K562 (cell line): Measurements from ENCODE around the gene LYPD3. TPM values are rescaled to one million over a fixed set of nuclear protein-coding genes. Genes with fewer than 3 reads are reported as not detected.

ENCODE experiments used
- ATAC-seq: fragments of 200-7000 bp; cut with Tn5 transposase; 3 replicates; pipeline ENCODE4 v1.9.1; 2020; ENCODE audit warnings: moderate library complexity
- BruUV-seq: library from RNA; stranded (reverse); fragments of 400-500 nt; replicated peaks from 2 replicates; lab custom pipeline; 2021; lab: Mats Ljungman, UMichigan
- CTCF ChIA-PET: fragments of 300-600 bp; formaldehyde crosslinking; extraction: SDS; loops from one replicate; lab custom pipeline; 2021; ENCODE audit warnings: low intra/inter-chr PET ratio; lab: Yijun Ruan, JAX
- POLR2A ChIA-PET: fragments of 300-600, 350-650 bp; sonication (Branson Sonifier 250); formaldehyde crosslinking; extraction: SDS; loops from one replicate; lab custom pipeline; 2021; ENCODE audit warnings: antibody characterized with exemption, inconsistent platforms; lab: Yijun Ruan, JAX
- DNase-seq, 4 experiments: peaks; one replicate each; pipeline versions ENCODE4 v3.0.0 to v3.0.0-alpha.2; 2011 to 2018; ENCODE audit warnings: low spot score in 3 of 4, mixed read lengths in 3 of 4; ENCODE audit errors: extremely low read depth in 1 of 4
- FAIRE-seq: peaks from 2 replicates; lab custom pipeline; 2011; peaks lifted over from hg19 to GRCh38; lab: Jason Lieb, UNC
- H2AFZ ChIP-seq: 2 replicates; pipeline ENCODE4 v1.6.0; 2011; ENCODE audit warnings: low read depth, low read length, control low read depth, inconsistent platforms
- H3K27ac ChIP-seq: fragments of 200-600 bp; 3 replicates; pipeline ENCODE4 v1.8.0; 2011; ENCODE audit warnings: low read depth, mild to moderate bottlenecking, control low read depth, inconsistent platforms, low read length, moderate library complexity, mixed read lengths; ENCODE audit errors: extremely low read depth
- H3K27me3 ChIP-seq, 2 experiments: fragments of 300-600 bp in 1 of 2; 2 replicates in 1 of 2; 3 replicates in 1 of 2; pipeline versions ENCODE4 v1.6.0 to v1.8.0; 2011; ENCODE audit warnings: inconsistent platforms in 2 of 2, low read length in 2 of 2, mild to moderate bottlenecking in 1 of 2, mixed read lengths in 1 of 2, moderate library complexity in 1 of 2; ENCODE audit not compliant: control insufficient read depth in 2 of 2, insufficient read depth in 2 of 2
- H3K36me3 ChIP-seq: fragments of 300-600 bp; 3 replicates; pipeline ENCODE4 v1.8.0; 2011; ENCODE audit warnings: mild to moderate bottlenecking, low read length, inconsistent platforms; ENCODE audit not compliant: control insufficient read depth, insufficient read depth
- H3K4me1 ChIP-seq, 2 experiments: fragments of 200-600 bp in 1 of 2; replicated peaks in 1 of 2; 2 replicates in 1 of 2; 3 replicates in 1 of 2; pipeline versions ENCODE4 v1.5.1 to v1.8.0; 2011; ENCODE audit warnings: inconsistent platforms in 2 of 2, low read length in 2 of 2, mild to moderate bottlenecking in 1 of 2, mixed read lengths in 1 of 2, moderate library complexity in 1 of 2; ENCODE audit not compliant: control insufficient read depth in 2 of 2, insufficient read depth in 2 of 2
- H3K4me2 ChIP-seq: 2 replicates; pipeline ENCODE4 v1.6.1; 2011; ENCODE audit warnings: low read length, control low read depth, inconsistent platforms, mixed read lengths; ENCODE audit not compliant: insufficient read depth
- H3K4me3 ChIP-seq: fragments of 200-600 bp; sonication (generic), shearing (Covaris generic); 2 replicates; pipeline ENCODE4 v1.5.1; 2016; ENCODE audit warnings: control low read depth, inconsistent platforms
- H3K79me2 ChIP-seq: fragments of 200-600 bp; 3 replicates; pipeline ENCODE4 v1.8.0; 2011; ENCODE audit warnings: low read length, inconsistent platforms; ENCODE audit not compliant: control insufficient read depth, insufficient read depth
- H3K9ac ChIP-seq, 2 experiments: 2 replicates each; pipeline versions ENCODE4 v1.6.0 to v1.6.1; 2011; ENCODE audit warnings: low read depth in 2 of 2, low read length in 2 of 2, control low read depth in 1 of 2, inconsistent platforms in 1 of 2, mild to moderate bottlenecking in 1 of 2, mixed read lengths in 1 of 2; ENCODE audit not compliant: insufficient read depth in 1 of 2
- H3K9me1 ChIP-seq: one replicate; pipeline ENCODE4 v1.6.0; 2011; ENCODE audit warnings: inconsistent platforms, mild to moderate bottlenecking, low read length, moderate library complexity; ENCODE audit not compliant: control insufficient read depth, insufficient read depth
- H3K9me3 ChIP-seq: replicated peaks from 2 replicates; pipeline ENCODE4 v1.5.1; 2011; ENCODE audit warnings: low read depth, low read length, inconsistent platforms; ENCODE audit not compliant: control insufficient read depth, insufficient read depth
- H4K20me1 ChIP-seq: replicated peaks from 2 replicates; pipeline ENCODE4 v1.6.1; 2011; ENCODE audit warnings: low read length, inconsistent platforms, mixed read lengths; ENCODE audit not compliant: control insufficient read depth, insufficient read depth
- DMBX1 ChIP-seq: fragments of 250-450 bp; sonication (Bioruptor Pico); IDR thresholded peaks from 2 replicates; pipeline ENCODE4 v1.8.0; 2022; ENCODE audit warnings: inconsistent platforms, mild to moderate bottlenecking, moderate library complexity, borderline replicate concordance
- E4F1 ChIP-seq: fragments of 250-450 bp; sonication (Bioruptor Pico); IDR thresholded peaks from 2 replicates; pipeline ENCODE4 v1.5.0; 2021; ENCODE audit warnings: mild to moderate bottlenecking, borderline replicate concordance
- IRF1 ChIP-seq: sonication (generic); formaldehyde crosslinking; IDR thresholded peaks from 2 replicates; pipeline ENCODE4 v1.8.0; 2022; ENCODE audit warnings: missing genetic modification reagents, mild to moderate bottlenecking, borderline replicate concordance
- MCM2 ChIP-seq: fragments of 450-650 bp; IDR thresholded peaks from 2 replicates; pipeline ENCODE4 v1.6.1; 2017; ENCODE audit warnings: low read depth, mild to moderate bottlenecking
- NFIX ChIP-seq: fragments of 250-450 bp; sonication (Bioruptor Pico); IDR thresholded peaks from 2 replicates; pipeline ENCODE4 v1.4.0; 2020; ENCODE audit warnings: low read depth, mild to moderate bottlenecking, moderate library complexity
- POLR2B ChIP-seq: fragments of 450-650 bp; IDR thresholded peaks from 2 replicates; pipeline ENCODE4 v1.6.1; 2018; ENCODE audit warnings: low read depth; ENCODE audit not compliant: partially characterized antibody
- RBM17 ChIP-seq: fragments of 200-400 bp; formaldehyde crosslinking; IDR thresholded peaks from 2 replicates; pipeline ENCODE4 v1.6.1; 2017; ENCODE audit warnings: low read depth, mild to moderate bottlenecking, low read length, borderline replicate concordance
- RNF219 ChIP-seq: fragments of 250-450 bp; sonication (Bioruptor Pico); IDR thresholded peaks from 2 replicates; pipeline ENCODE4 v1.5.0; 2022; ENCODE audit warnings: mild to moderate bottlenecking
- TAF1 ChIP-seq: IDR thresholded peaks from 2 replicates; pipeline ENCODE4 v1.6.1; 2011; ENCODE audit warnings: mild to moderate bottlenecking, low read length, moderate library complexity; ENCODE audit not compliant: insufficient read depth, control insufficient read depth, severe bottlenecking; ENCODE audit errors: extremely low read depth
- XRCC5 ChIP-seq: fragments of 200-400 bp; formaldehyde crosslinking; IDR thresholded peaks from 2 replicates; pipeline ENCODE4 v1.6.1; 2017; ENCODE audit warnings: low read depth, mild to moderate bottlenecking, low read length
- YBX1 ChIP-seq: fragments of 450-650 bp; IDR thresholded peaks from 2 replicates; pipeline ENCODE4 v1.7.1; 2016; ENCODE audit warnings: mild to moderate bottlenecking
- ZNF263 ChIP-seq: sonication (generic); formaldehyde crosslinking; IDR thresholded peaks from 2 replicates; pipeline ENCODE4 v1.8.0; 2022; ENCODE audit warnings: mild to moderate bottlenecking, missing genetic modification reagents, borderline replicate concordance
- ZNF277 ChIP-seq: fragments of 250-450 bp; sonication (Bioruptor Pico); IDR thresholded peaks from 2 replicates; pipeline ENCODE4 v1.8.0; 2022; ENCODE audit warnings: inconsistent platforms, mild to moderate bottlenecking, moderate library complexity, borderline replicate concordance
- ZNF707 ChIP-seq: fragments of 250-450 bp; sonication (Bioruptor Pico); conservative IDR thresholded peaks from 2 replicates; pipeline ENCODE4 v1.8.0; 2022; ENCODE audit warnings: inconsistent platforms, mild to moderate bottlenecking, moderate library complexity
- WGBS: fragments of 100-300 bp; shearing (Covaris generic); methylation state at CpG from one replicate; pipeline ENCODE4 v1.1.6; 2016; ENCODE audit warnings: low coverage, mixed read lengths; ENCODE audit not compliant: insufficient coverage; ENCODE audit errors: missing lambda C conversion rate; 5-methylcytosine and 5-hydroxymethylcytosine counted together
- in situ Hi-C: fragments of 300-500 bp; cut with MboI; formaldehyde crosslinking; loops from 4 replicates; pipeline ENCODE4 v1.15.0; 2018; ENCODE audit warnings: inconsistent platforms, mixed read lengths
- intact Hi-C: fragments of 100-400 bp; cut with micrococcal nuclease; formaldehyde crosslinking; loops from 2 replicates; pipeline ENCODE4 v1.14.2; 2022
- polyA plus RNA-seq, 8 experiments: library from polyadenylated mRNA; depleted of rRNA in 4 of 8; stranded (reverse) in 5 of 8; unstranded in 3 of 8; fragments of >200 nt; fragmentation: Nextera tagmentation in 2 of 8; fragmentation: Illumina TruSeq in 1 of 8; extraction: Ambion mirVana in 2 of 8; extraction: Trizol in 1 of 8; gene quantifications; 2 replicates each; pipeline versions ENCODE4 v1.2.1 to v1.2.3, GENCODE V29; 2011 to 2014; ENCODE audit warnings: inconsistent platforms in 1 of 8, missing spikeins in 1 of 8
- total RNA-seq, 7 experiments: library from RNA; depleted of rRNA in 6 of 7; stranded (reverse); fragments of >200 nt in 6 of 7; fragmentation: Illumina TruSeq in 2 of 7; extraction: Trizol in 2 of 7; gene quantifications; 2 replicates each; pipeline versions ENCODE4 v1.2.1 to v1.2.3, GENCODE V29; 2011 to 2021; ENCODE audit warnings: low replicate concordance in 1 of 7
- TF ChIP-seq, protein P1 (sequence below): fragments of 250-450 bp; sonication (Bioruptor Pico); IDR thresholded peaks from 2 replicates; pipeline ENCODE4 v1.8.0; 2021; ENCODE audit warnings: moderate library complexity, mild to moderate bottlenecking, inconsistent platforms

The LYPD3 gene
- total and polyA plus RNA-seq, 9 of the 15 experiments (the other 6 are each of a cell fraction or from before 2014, with no cell fraction given), result 0.04 to 0.33 (median 0.20) TPM; not detected in 1

- ChIA-PET POLR2A (no interaction called here), CTCF (no interaction called here)
- WGBS, result 80% methylated on average over 7 of the region's 7 CpGs
- intact Hi-C loops (no loop called here), in situ Hi-C loops (no loop called here)
- no peak for FAIRE-seq
- ATAC-seq, result no peak
- H3K9me3 ChIP-seq, result no peaks in the 10 kb centered on the region
- H4K20me1 ChIP-seq, result no peaks in the 10 kb centered on the region
- H3K27me3 ChIP-seq, result no peaks in the 10 kb centered on the region
- H3K4me1 ChIP-seq, result peaks cover 0 to 6% of the 10 kb centered on the region in 2 experiments; a peak in 2 of 5 replicates
- H3K4me2 ChIP-seq, result no peak overlapping the region
- no peak overlapping the region for H3K4me3 ChIP-seq
- H3K9me1 ChIP-seq, result no peaks in the 10 kb centered on the region
- H3K79me2 ChIP-seq, result no peaks in the 10 kb centered on the region
- no peak overlapping the region for H3K27ac ChIP-seq
- no peak overlapping the region for H3K9ac ChIP-seq
- DNase-seq, result no peak
- BruUV-seq, result no TSS peak
- H3K36me3 ChIP-seq, result peaks cover 3% of the 10 kb centered on the region; the same call in 1 of the 3 replicates
- no peak overlapping the region for H2AFZ ChIP-seq
- TF ChIP-seq NFIX (CRISPR knock-in tag), result no peak
- no peak for TF ChIP-seq POLR2B
- TF ChIP-seq IRF1, result no peak
- no peak for TF ChIP-seq E4F1
- TF ChIP-seq, protein P1, sequence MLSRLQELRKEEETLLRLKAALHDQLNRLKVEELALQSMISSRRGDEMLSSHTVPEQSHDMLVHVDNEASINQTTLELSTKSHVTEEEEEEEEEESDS (CRISPR knock-in tag), result no peak
- no peak for TF ChIP-seq TAF1
- no peak for TF ChIP-seq RBM17
- no peak for TF ChIP-seq ZNF707 (CRISPR knock-in tag)
- TF ChIP-seq ZNF277 (CRISPR knock-in tag), result no peak
- no peak for TF ChIP-seq RNF219 (CRISPR knock-in tag)
- TF ChIP-seq YBX1, result no peak
- no peak for TF ChIP-seq MCM2
- no peak for TF ChIP-seq XRCC5
- no peak for TF ChIP-seq DMBX1
- TF ChIP-seq ZNF263 (CRISPR knock-in tag), result no peak
Observed at GRCh38 chr19:43496960-43497359, 31.6 kb upstream of the LYPD3 start.
